H1 (cell line): ENCODE data around the gene SLC23A2. TPM values are rescaled to one million over a fixed set of nuclear protein-coding genes. Genes with fewer than 3 reads are reported as not detected.

Experiments
- CHD2 ChIP-seq: IDR thresholded peaks from 2 replicates; pipeline ENCODE4 v1.6.1; 2012; ENCODE audit warnings: low read length, improper control_type of control experiment
- EP300 ChIP-seq, 2 experiments: IDR thresholded peaks; 1 replicate in 1 of 2; 2 replicates in 1 of 2; pipeline ENCODE4 v1.6.1; 2011 to 2012; ENCODE audit warnings: low read depth in 2 of 2, low read length in 2 of 2, mild to moderate bottlenecking in 2 of 2, borderline replicate concordance in 1 of 2, inconsistent platforms in 1 of 2, moderate library complexity in 1 of 2
- KDM5A ChIP-seq: fragments of 200-600 bp; IDR thresholded peaks from 2 replicates; pipeline ENCODE4 v1.7.1; 2012; ENCODE audit warnings: mild to moderate bottlenecking, low read length, inconsistent platforms, mixed read lengths
- SP1 ChIP-seq: IDR thresholded peaks from 2 replicates; pipeline ENCODE4 v1.6.1; 2011; ENCODE audit warnings: low read depth, low read length
- SUZ12 ChIP-seq: fragments of 200-600 bp; sonication (generic); IDR thresholded peaks from 2 replicates; pipeline ENCODE4 v1.6.1; 2012; ENCODE audit warnings: mild to moderate bottlenecking, inconsistent platforms, low read length, moderate library complexity, mixed read lengths
- YY1 ChIP-seq: IDR thresholded peaks from 2 replicates; pipeline ENCODE4 v1.6.1; 2011; ENCODE audit warnings: low read depth, mild to moderate bottlenecking, low read length
- polyA plus RNA-seq, 7 experiments: library from polyadenylated mRNA; depleted of rRNA in 3 of 7; stranded (reverse) in 5 of 7; unstranded in 2 of 7; fragments of >200 nt in 5 of 7; fragments of 200-250 nt in 2 of 7; gene quantifications; 1 replicate in 5 of 7; 2 replicates in 1 of 7; 4 replicates in 1 of 7; pipeline versions ENCODE4 v1.2.1 to v1.2.3, GENCODE V29; 2011 to 2013; ENCODE audit warnings: missing spikeins in 2 of 7, mixed read lengths in 2 of 7
- total RNA-seq: library from RNA; stranded (reverse); fragmentation: NEBNext Ultra II Directional; extraction: Animal tissue kit (Norgen Biotek cat#: 25700); gene quantifications from 2 replicates; pipeline ENCODE4 v1.2.1, GENCODE V29; 2021
- TF ChIP-seq, protein P1 (sequence below): fragments of 300-600 bp; sonication (generic); IDR thresholded peaks from 2 replicates; pipeline ENCODE4 v1.7.1; 2012; ENCODE audit warnings: low read length, moderate library complexity, mild to moderate bottlenecking, inconsistent platforms; ENCODE audit not compliant: insufficient replicate concordance
- TF ChIP-seq, protein P2 (sequence below): IDR thresholded peaks from 2 replicates; pipeline ENCODE4 v1.6.1; 2012; ENCODE audit warnings: low read length, inconsistent platforms

SLC23A2 gene
- total and polyA plus RNA-seq, 2 of the 8 experiments (the other 6 are each of a cell fraction or from before 2014, with no cell fraction given): 17.0 to 18.6 TPM

GRCh38 chr20:4985658-4986057 lies 15.7 kb downstream of the SLC23A2 start (continued):
- TF ChIP-seq, protein P1, sequence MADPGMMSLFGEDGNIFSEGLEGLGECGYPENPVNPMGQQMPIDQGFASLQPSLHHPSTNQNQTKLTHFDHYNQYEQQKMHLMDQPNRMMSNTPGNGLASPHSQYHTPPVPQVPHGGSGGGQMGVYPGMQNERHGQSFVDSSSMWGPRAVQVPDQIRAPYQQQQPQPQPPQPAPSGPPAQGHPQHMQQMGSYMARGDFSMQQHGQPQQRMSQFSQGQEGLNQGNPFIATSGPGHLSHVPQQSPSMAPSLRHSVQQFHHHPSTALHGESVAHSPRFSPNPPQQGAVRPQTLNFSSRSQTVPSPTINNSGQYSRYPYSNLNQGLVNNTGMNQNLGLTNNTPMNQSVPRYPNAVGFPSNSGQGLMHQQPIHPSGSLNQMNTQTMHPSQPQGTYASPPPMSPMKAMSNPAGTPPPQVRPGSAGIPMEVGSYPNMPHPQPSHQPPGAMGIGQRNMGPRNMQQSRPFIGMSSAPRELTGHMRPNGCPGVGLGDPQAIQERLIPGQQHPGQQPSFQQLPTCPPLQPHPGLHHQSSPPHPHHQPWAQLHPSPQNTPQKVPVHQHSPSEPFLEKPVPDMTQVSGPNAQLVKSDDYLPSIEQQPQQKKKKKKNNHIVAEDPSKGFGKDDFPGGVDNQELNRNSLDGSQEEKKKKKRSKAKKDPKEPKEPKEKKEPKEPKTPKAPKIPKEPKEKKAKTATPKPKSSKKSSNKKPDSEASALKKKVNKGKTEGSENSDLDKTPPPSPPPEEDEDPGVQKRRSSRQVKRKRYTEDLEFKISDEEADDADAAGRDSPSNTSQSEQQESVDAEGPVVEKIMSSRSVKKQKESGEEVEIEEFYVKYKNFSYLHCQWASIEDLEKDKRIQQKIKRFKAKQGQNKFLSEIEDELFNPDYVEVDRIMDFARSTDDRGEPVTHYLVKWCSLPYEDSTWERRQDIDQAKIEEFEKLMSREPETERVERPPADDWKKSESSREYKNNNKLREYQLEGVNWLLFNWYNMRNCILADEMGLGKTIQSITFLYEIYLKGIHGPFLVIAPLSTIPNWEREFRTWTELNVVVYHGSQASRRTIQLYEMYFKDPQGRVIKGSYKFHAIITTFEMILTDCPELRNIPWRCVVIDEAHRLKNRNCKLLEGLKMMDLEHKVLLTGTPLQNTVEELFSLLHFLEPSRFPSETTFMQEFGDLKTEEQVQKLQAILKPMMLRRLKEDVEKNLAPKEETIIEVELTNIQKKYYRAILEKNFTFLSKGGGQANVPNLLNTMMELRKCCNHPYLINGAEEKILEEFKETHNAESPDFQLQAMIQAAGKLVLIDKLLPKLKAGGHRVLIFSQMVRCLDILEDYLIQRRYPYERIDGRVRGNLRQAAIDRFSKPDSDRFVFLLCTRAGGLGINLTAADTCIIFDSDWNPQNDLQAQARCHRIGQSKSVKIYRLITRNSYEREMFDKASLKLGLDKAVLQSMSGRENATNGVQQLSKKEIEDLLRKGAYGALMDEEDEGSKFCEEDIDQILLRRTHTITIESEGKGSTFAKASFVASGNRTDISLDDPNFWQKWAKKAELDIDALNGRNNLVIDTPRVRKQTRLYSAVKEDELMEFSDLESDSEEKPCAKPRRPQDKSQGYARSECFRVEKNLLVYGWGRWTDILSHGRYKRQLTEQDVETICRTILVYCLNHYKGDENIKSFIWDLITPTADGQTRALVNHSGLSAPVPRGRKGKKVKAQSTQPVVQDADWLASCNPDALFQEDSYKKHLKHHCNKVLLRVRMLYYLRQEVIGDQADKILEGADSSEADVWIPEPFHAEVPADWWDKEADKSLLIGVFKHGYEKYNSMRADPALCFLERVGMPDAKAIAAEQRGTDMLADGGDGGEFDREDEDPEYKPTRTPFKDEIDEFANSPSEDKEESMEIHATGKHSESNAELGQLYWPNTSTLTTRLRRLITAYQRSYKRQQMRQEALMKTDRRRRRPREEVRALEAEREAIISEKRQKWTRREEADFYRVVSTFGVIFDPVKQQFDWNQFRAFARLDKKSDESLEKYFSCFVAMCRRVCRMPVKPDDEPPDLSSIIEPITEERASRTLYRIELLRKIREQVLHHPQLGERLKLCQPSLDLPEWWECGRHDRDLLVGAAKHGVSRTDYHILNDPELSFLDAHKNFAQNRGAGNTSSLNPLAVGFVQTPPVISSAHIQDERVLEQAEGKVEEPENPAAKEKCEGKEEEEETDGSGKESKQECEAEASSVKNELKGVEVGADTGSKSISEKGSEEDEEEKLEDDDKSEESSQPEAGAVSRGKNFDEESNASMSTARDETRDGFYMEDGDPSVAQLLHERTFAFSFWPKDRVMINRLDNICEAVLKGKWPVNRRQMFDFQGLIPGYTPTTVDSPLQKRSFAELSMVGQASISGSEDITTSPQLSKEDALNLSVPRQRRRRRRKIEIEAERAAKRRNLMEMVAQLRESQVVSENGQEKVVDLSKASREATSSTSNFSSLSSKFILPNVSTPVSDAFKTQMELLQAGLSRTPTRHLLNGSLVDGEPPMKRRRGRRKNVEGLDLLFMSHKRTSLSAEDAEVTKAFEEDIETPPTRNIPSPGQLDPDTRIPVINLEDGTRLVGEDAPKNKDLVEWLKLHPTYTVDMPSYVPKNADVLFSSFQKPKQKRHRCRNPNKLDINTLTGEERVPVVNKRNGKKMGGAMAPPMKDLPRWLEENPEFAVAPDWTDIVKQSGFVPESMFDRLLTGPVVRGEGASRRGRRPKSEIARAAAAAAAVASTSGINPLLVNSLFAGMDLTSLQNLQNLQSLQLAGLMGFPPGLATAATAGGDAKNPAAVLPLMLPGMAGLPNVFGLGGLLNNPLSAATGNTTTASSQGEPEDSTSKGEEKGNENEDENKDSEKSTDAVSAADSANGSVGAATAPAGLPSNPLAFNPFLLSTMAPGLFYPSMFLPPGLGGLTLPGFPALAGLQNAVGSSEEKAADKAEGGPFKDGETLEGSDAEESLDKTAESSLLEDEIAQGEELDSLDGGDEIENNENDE: no peak
- TF ChIP-seq EP300 (IDR thresholded peaks at IDR 0.05; ENCODE audit: borderline replicate concordance in 1 of 2, low read depth in 2 of 2, low read length in 2 of 2) (no peak), KDM5A (no peak), CHD2 (no peak), YY1 (no peak), SUZ12 (no peak), SP1 (no peak)
- TF ChIP-seq, protein P2, sequence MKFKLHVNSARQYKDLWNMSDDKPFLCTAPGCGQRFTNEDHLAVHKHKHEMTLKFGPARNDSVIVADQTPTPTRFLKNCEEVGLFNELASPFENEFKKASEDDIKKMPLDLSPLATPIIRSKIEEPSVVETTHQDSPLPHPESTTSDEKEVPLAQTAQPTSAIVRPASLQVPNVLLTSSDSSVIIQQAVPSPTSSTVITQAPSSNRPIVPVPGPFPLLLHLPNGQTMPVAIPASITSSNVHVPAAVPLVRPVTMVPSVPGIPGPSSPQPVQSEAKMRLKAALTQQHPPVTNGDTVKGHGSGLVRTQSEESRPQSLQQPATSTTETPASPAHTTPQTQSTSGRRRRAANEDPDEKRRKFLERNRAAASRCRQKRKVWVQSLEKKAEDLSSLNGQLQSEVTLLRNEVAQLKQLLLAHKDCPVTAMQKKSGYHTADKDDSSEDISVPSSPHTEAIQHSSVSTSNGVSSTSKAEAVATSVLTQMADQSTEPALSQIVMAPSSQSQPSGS: no peak
